ENCODE measurements around the gene DHRSX.

The DHRSX gene

GRCh38 chrX:2499507-2499906 is 1.3 kb downstream of the DHRSX start:
- POLR2A ChIA-PET (ENCODE audit: low non-redundant PET) = no interaction called here
- CTCF ChIA-PET = no interaction called here
- peak overlapping the region; percentile 73 for H3K27ac ChIP-seq
- no peak for DNase-seq (ENCODE audit: low spot score)
- TF ChIP-seq, protein P1, sequence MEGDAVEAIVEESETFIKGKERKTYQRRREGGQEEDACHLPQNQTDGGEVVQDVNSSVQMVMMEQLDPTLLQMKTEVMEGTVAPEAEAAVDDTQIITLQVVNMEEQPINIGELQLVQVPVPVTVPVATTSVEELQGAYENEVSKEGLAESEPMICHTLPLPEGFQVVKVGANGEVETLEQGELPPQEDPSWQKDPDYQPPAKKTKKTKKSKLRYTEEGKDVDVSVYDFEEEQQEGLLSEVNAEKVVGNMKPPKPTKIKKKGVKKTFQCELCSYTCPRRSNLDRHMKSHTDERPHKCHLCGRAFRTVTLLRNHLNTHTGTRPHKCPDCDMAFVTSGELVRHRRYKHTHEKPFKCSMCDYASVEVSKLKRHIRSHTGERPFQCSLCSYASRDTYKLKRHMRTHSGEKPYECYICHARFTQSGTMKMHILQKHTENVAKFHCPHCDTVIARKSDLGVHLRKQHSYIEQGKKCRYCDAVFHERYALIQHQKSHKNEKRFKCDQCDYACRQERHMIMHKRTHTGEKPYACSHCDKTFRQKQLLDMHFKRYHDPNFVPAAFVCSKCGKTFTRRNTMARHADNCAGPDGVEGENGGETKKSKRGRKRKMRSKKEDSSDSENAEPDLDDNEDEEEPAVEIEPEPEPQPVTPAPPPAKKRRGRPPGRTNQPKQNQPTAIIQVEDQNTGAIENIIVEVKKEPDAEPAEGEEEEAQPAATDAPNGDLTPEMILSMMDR (conservative IDR thresholded peaks at IDR 0.05; ENCODE audit: low read depth) = no peak

- ChIA-PET POLR2A (ENCODE audit: low non-redundant PET) (no interaction called here), CTCF (no interaction called here)
- peak overlapping the region; percentile 73 for H3K27ac ChIP-seq
- DNase-seq (ENCODE audit: low spot score) = no peak
- TF ChIP-seq, protein P1 (conservative IDR thresholded peaks at IDR 0.05; ENCODE audit: low read depth) = no peak
Observed at GRCh38 chrX:2498781-2499302, 1.9 kb downstream of the DHRSX start.

DNA sequence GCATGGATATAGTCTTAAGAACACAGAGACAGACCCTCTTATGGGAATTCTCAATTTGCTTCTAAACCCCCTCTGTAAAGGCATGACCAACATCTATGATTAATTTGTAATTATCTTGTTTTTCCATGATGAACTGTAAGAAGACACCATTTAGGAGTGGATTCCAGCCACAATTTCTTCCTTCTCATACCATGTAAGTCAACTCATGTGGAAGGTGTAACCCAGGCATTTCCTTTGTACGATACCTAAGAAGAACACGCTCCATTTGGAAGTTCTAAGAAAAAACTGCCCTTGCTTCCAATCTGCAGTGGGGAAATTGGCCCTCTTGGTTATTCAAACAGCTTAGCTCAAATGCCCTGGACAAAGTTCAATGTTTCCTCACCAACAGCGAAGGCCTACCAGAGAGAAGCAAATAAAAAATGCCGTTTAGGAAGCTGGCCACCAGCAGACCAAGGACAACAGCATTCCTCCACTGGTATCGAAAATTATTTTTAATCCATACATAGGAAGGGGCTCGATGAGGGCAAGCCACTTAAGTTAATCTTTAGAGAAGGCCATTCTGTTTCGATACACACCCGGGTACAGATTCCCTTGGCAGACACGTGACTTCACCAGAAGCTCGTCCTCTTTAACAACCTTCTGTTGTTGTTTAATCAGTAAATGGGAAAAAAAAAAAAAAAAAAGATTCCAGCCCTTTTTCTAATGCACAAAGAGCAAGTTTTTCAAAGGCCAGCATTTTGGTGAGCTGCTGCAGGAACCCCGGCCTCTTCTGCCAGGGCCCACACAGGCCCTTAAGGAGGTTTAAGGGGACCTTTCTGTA is 2.6 kb downstream of the DHRSX start:
- TF ChIP-seq, protein P1 (conservative IDR thresholded peaks at IDR 0.05; ENCODE audit: low read depth) = no peak
- no peak for DNase-seq (ENCODE audit: low spot score)
- peak overlapping the region; percentile 73 for H3K27ac ChIP-seq
- ChIA-PET POLR2A (ENCODE audit: low non-redundant PET) (no interaction called here), CTCF (no interaction called here)

GRCh38 chrX:2495595-2495994 is 5.2 kb downstream of the DHRSX start:
- DNase-seq (ENCODE audit: low spot score) = no peak
- ChIA-PET POLR2A (ENCODE audit: low non-redundant PET) (no interaction called here), CTCF (no interaction called here)
- TF ChIP-seq, protein P1 (conservative IDR thresholded peaks at IDR 0.05; ENCODE audit: low read depth) = no peak
- no peak overlapping the region for H3K27ac ChIP-seq

- TF ChIP-seq, protein P1 (conservative IDR thresholded peaks at IDR 0.05; ENCODE audit: low read depth) = no peak
- no peak overlapping the region for H3K27ac ChIP-seq
- POLR2A ChIA-PET (ENCODE audit: low non-redundant PET) = no interaction called here
- DNase-seq (ENCODE audit: low spot score) = no peak
- CTCF ChIA-PET = no interaction called here
Observed at GRCh38 chrX:2492531-2493218, 8.1 kb downstream of the DHRSX start.

- no peak for DNase-seq (ENCODE audit: low spot score)
- H3K27ac ChIP-seq = no peak overlapping the region
- CTCF ChIA-PET = no interaction called here
- TF ChIP-seq, protein P1 (conservative IDR thresholded peaks at IDR 0.05; ENCODE audit: low read depth) = no peak
- POLR2A ChIA-PET (ENCODE audit: low non-redundant PET) = no interaction called here
Observed at GRCh38 chrX:2490634-2491033, 10.1 kb downstream of the DHRSX start.

All from RWPE1 (cell line).